ENCODE data around the gene BUB1B.

GRCh38 chr15:40219801-40220200 lies 58.9 kb downstream of the BUB1B start:
- no peak for TF ChIP-seq CTCF (conservative IDR thresholded peaks at IDR 0.05 in 1 of 2, IDR thresholded peaks at IDR 0.05 in 1 of 2; ENCODE audit: extremely low read depth in 1 of 2, insufficient read depth in 1 of 2, low read depth in 1 of 2, low read length in 2 of 2)
- no peak for TF ChIP-seq EZH2 (IDR thresholded peaks at IDR 0.05; ENCODE audit: borderline replicate concordance, low read length)

Data from mammary epithelial cell (primary cell).